Brain microvascular endothelial cell (primary cell): ENCODE measurements around the gene DPP10.

Experiments used
- DNase-seq: peaks from one replicate; pipeline ENCODE4 v3.0.0-alpha.2; 2020
- H3K27ac ChIP-seq: fragments of 250-450 bp; sonication (Bioruptor Pico); 2 replicates; pipeline ENCODE4 v1.5.1; 2020; ENCODE audit warnings: mild to moderate bottlenecking, moderate library complexity
- H3K27me3 ChIP-seq: fragments of 250-450 bp; sonication (Bioruptor Pico); replicated peaks from 2 replicates; pipeline ENCODE4 v1.5.1; 2020; ENCODE audit warnings: mild to moderate bottlenecking
- H3K36me3 ChIP-seq: fragments of 250-450 bp; sonication (Bioruptor Pico); replicated peaks from 2 replicates; pipeline ENCODE4 v1.5.1; 2020; ENCODE audit warnings: mild to moderate bottlenecking
- H3K4me3 ChIP-seq: 2 replicates; pipeline ENCODE4 v1.5.1; 2011; ENCODE audit warnings: low read depth, mild to moderate bottlenecking, control low read depth, low read length, moderate library complexity
- CTCF ChIP-seq: IDR thresholded peaks from 2 replicates; pipeline ENCODE4 v1.5.1; 2011; ENCODE audit warnings: low read depth, mild to moderate bottlenecking, moderate library complexity, low read length, control low read depth, inconsistent platforms; ENCODE audit errors: missing control alignments
- in situ Hi-C: cut with HindIII; loops from 2 replicates; pipeline ENCODE4 v1.10.0; 2017; ENCODE audit warnings: low sequenced_read_pairs, low pct_ligation_motif_present

The DPP10 gene

DNA sequence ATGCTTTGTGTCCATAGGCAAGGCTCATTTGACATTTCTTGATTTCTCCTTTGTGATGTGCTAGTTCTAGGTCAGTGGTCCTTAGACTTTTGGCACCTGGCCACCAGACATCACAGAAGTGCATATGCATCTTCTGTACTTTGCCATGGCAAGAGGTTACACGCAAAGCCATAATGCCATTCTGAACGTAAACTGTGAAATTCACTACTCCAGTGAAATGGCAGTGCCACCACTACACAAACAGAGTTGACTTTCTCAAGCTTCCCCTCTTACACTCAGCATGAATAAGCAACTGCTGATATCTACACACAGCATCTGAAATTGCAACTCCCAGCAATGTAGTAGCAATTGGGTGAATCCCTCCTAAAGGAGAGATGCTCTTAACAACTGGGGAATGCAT lies 729.3 kb downstream of the DPP10 start:
- no peak overlapping the region for H3K27ac ChIP-seq
- in situ Hi-C loops: no loop called here
- no peak for DNase-seq
- no peaks in the 10 kb centered on the region for H3K27me3 ChIP-seq
- TF ChIP-seq CTCF: no peak
- H3K36me3 ChIP-seq: no peaks in the 10 kb centered on the region
- no peak overlapping the region for H3K4me3 ChIP-seq

- no peak for DNase-seq
- in situ Hi-C loops: no loop called here
- no peak overlapping the region for H3K27ac ChIP-seq
- H3K27me3 ChIP-seq: no peaks in the 10 kb centered on the region
- no peak for TF ChIP-seq CTCF
- H3K4me3 ChIP-seq: no peak overlapping the region
- no peaks in the 10 kb centered on the region for H3K36me3 ChIP-seq
Observed at GRCh38 chr2:115174651-115175050, 732.2 kb downstream of the DPP10 start.

DNA sequence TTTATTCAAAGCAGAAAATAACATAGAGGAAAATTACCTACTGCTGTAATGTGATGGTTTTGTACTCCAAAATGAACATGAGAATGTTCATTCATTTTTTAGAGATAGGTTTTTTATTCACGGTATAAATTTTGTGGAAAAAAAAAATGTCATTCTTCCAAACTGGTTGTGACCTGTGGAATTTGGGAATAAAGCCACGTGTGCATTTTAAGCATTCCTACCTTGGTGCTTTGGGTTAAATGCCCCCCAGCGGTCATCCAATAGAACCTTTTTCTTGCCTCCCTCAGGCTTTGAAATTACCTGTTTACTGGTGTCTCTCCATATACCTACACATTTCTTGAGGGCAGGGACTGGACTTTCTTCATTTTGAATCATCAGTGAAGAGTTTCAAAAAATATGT lies 740.7 kb downstream of the DPP10 start:
- no peak for TF ChIP-seq CTCF
- DNase-seq: no peak
- Histone ChIP-seq H3K27me3 (no peaks in the 10 kb centered on the region), H3K36me3 (no peaks in the 10 kb centered on the region), H3K4me3 (no peak overlapping the region), H3K27ac (no peak overlapping the region)
- in situ Hi-C loops: no loop called here

DNA sequence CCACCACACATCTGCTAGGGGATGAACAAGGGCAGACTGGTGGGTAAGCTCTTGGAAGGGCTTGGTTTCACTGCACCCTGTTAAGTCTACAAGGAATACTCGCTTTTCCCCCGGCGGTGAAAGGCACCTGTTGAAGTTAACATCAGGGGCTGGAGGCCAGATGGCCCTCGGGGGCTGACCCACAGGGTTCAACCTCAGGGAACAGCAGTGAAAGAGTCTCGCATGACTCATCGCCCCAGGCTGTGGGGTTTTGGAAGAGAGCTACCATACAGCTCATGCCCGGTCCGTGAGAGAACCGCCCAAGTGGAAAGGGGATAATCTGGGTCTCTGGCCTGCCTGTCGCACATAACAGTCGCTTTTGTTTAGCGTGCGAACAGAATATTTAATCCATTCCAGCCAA lies 748.0 kb downstream of the DPP10 start:
- TF ChIP-seq CTCF: no peak
- DNase-seq: no peak
- Histone ChIP-seq H3K27me3 (no peaks in the 10 kb centered on the region), H3K4me3 (no peak overlapping the region), H3K27ac (no peak overlapping the region), H3K36me3 (no peaks in the 10 kb centered on the region)
- in situ Hi-C loops: no loop called here

GRCh38 chr2:115194623-115195022 lies 752.2 kb downstream of the DPP10 start:
- no peak overlapping the region for H3K27ac ChIP-seq
- no peaks in the 10 kb centered on the region for H3K36me3 ChIP-seq
- H3K4me3 ChIP-seq: no peak overlapping the region
- no peaks in the 10 kb centered on the region for H3K27me3 ChIP-seq
- in situ Hi-C loops: no loop called here
- no peak for DNase-seq
- no peak for TF ChIP-seq CTCF

- no peak for DNase-seq
- no peaks in the 10 kb centered on the region for H3K36me3 ChIP-seq
- no peaks in the 10 kb centered on the region for H3K27me3 ChIP-seq
- H3K4me3 ChIP-seq: no peak overlapping the region
- in situ Hi-C loops: no loop called here
- no peak for TF ChIP-seq CTCF
- no peak overlapping the region for H3K27ac ChIP-seq
Observed at GRCh38 chr2:115196587-115196986, 754.1 kb downstream of the DPP10 start.
